HEK293 (cell line): Measurements from ENCODE around the gene SWT1.

Experiments used
- CTCF ChIA-PET: fragments of 350-600 bp; formaldehyde crosslinking; extraction: SDS; loops from one replicate; lab custom pipeline; 2021; ENCODE audit warnings: antibody characterized with exemption; lab: Yijun Ruan, JAX
- POLR2A ChIA-PET: fragments of 300-600 bp; formaldehyde crosslinking; extraction: SDS; loops from one replicate; lab custom pipeline; 2020; ENCODE audit warnings: antibody characterized with exemption, inconsistent platforms; lab: Yijun Ruan, JAX
- H3K27ac ChIP-seq: fragments of 200-500 bp; sonication (Bioruptor generic); 2 replicates; pipeline ENCODE4 v1.5.1; 2014; ENCODE audit warnings: low read depth, low read length, control low read depth, inconsistent platforms; ENCODE audit errors: extremely low read depth
- H3K36me3 ChIP-seq, 2 experiments: fragments of 200-500 bp in 1 of 2; sonication (Bioruptor generic) in 1 of 2; 1 replicate in 1 of 2; 2 replicates in 1 of 2; pipeline ENCODE4 v1.5.1; 2014 to 2017; ENCODE audit warnings: inconsistent platforms in 2 of 2, low read length in 2 of 2; ENCODE audit not compliant: control insufficient read depth in 2 of 2, insufficient read depth in 1 of 2
- H3K4me1 ChIP-seq: fragments of 200-500 bp; sonication (Bioruptor generic); 2 replicates; pipeline ENCODE4 v1.5.1; 2014; ENCODE audit warnings: mild to moderate bottlenecking, low read length, inconsistent platforms; ENCODE audit not compliant: control insufficient read depth, insufficient read depth
- H3K4me3 ChIP-seq: 2 replicates; pipeline ENCODE4 v1.5.1; 2011; ENCODE audit warnings: low read depth, mild to moderate bottlenecking, control low read depth, low read length, moderate library complexity
- H3K9me3 ChIP-seq: fragments of 200-500 bp; sonication (Bioruptor generic); 2 replicates; pipeline ENCODE4 v1.5.1; 2014; ENCODE audit warnings: low read depth, low read length, inconsistent platforms; ENCODE audit not compliant: control insufficient read depth, insufficient read depth
- HIC1 ChIP-seq: fragments of 450-650 bp; formaldehyde crosslinking; IDR thresholded peaks from 2 replicates; pipeline ENCODE4 v1.5.1; 2016; ENCODE audit warnings: missing biosample characterization, missing genetic modification characterization
- HOXD13 ChIP-seq: sonication (generic); formaldehyde crosslinking; IDR thresholded peaks from 2 replicates; pipeline ENCODE4 v1.8.0; 2022; ENCODE audit warnings: missing genetic modification reagents, borderline replicate concordance
- KLF17 ChIP-seq: fragments of 450-650 bp; formaldehyde crosslinking; IDR thresholded peaks from 2 replicates; pipeline ENCODE4 v1.5.1; 2016; ENCODE audit warnings: missing biosample characterization, missing genetic modification characterization
- OVOL3 ChIP-seq: fragments of 450-650 bp; formaldehyde crosslinking; IDR thresholded peaks from 2 replicates; pipeline ENCODE4 v1.5.1; 2016; ENCODE audit warnings: missing biosample characterization, missing genetic modification characterization
- TRIM28 ChIP-seq: IDR thresholded peaks from 2 replicates; pipeline ENCODE4 v1.6.1; 2011; ENCODE audit warnings: low read length, control low read depth, borderline replicate concordance
- ZNF112 ChIP-seq: fragments of 450-650 bp; formaldehyde crosslinking; IDR thresholded peaks from 2 replicates; pipeline ENCODE4 v1.5.0; 2017; ENCODE audit warnings: missing biosample characterization, missing genetic modification characterization
- ZNF19 ChIP-seq: fragments of 450-650 bp; formaldehyde crosslinking; IDR thresholded peaks from 2 replicates; pipeline ENCODE4; 2016; ENCODE audit warnings: missing biosample characterization, missing genetic modification characterization, low read depth
- ZNF2 ChIP-seq: fragments of 450-650 bp; formaldehyde crosslinking; IDR thresholded peaks from 2 replicates; pipeline ENCODE4 v1.5.1; 2016; ENCODE audit warnings: missing biosample characterization, missing genetic modification characterization
- ZNF223 ChIP-seq: fragments of 450-650 bp; formaldehyde crosslinking; IDR thresholded peaks from 2 replicates; pipeline ENCODE4 v1.5.1; 2016; ENCODE audit warnings: missing biosample characterization, missing genetic modification characterization
- ZNF248 ChIP-seq: fragments of 450-650 bp; formaldehyde crosslinking; IDR thresholded peaks from 2 replicates; pipeline ENCODE4 v1.5.1; 2017; ENCODE audit warnings: missing biosample characterization, missing genetic modification characterization
- ZNF394 ChIP-seq: fragments of 450-650 bp; formaldehyde crosslinking; IDR thresholded peaks from 2 replicates; pipeline ENCODE4 v1.5.1; 2016; ENCODE audit warnings: missing biosample characterization, missing genetic modification characterization, mild to moderate bottlenecking, moderate library complexity, borderline replicate concordance
- ZNF426 ChIP-seq: fragments of 450-650 bp; formaldehyde crosslinking; IDR thresholded peaks from 2 replicates; pipeline ENCODE4 v1.5.1; 2017; ENCODE audit warnings: missing biosample characterization, missing genetic modification characterization, mild to moderate bottlenecking, inconsistent platforms, moderate library complexity
- ZNF555 ChIP-seq: fragments of 450-650 bp; formaldehyde crosslinking; conservative IDR thresholded peaks from 2 replicates; pipeline ENCODE4 v1.5.1; 2017; ENCODE audit warnings: missing biosample characterization, mild to moderate bottlenecking, missing genetic modification characterization, inconsistent platforms
- ZNF558 ChIP-seq: fragments of 450-650 bp; formaldehyde crosslinking; IDR thresholded peaks from 2 replicates; pipeline ENCODE4 v1.5.1; 2016; ENCODE audit warnings: missing biosample characterization, missing genetic modification characterization
- ZNF560 ChIP-seq: fragments of 450-650 bp; formaldehyde crosslinking; IDR thresholded peaks from 2 replicates; pipeline ENCODE4 v1.5.1; 2017; ENCODE audit warnings: missing biosample characterization, missing genetic modification characterization, borderline replicate concordance
- ZNF629 ChIP-seq: fragments of 450-650 bp; formaldehyde crosslinking; IDR thresholded peaks from 2 replicates; pipeline ENCODE4 v1.5.1; 2017; ENCODE audit warnings: missing biosample characterization, missing genetic modification characterization
- ZNF677 ChIP-seq: fragments of 450-650 bp; IDR thresholded peaks from 2 replicates; pipeline ENCODE4 v1.5.0; 2018; ENCODE audit warnings: missing biosample characterization, mild to moderate bottlenecking, missing genetic modification characterization, moderate library complexity
- ZNF701 ChIP-seq: fragments of 450-650 bp; formaldehyde crosslinking; IDR thresholded peaks from 2 replicates; pipeline ENCODE4 v1.5.1; 2016; ENCODE audit warnings: missing biosample characterization, missing genetic modification characterization
- TF ChIP-seq, protein P1 (sequence below): fragments of 450-650 bp; formaldehyde crosslinking; IDR thresholded peaks from 2 replicates; pipeline ENCODE4 v1.5.1; 2016; ENCODE audit warnings: missing biosample characterization, missing genetic modification characterization
- TF ChIP-seq, protein P2 (sequence below): fragments of 450-650 bp; formaldehyde crosslinking; IDR thresholded peaks from 2 replicates; pipeline ENCODE4 v1.5.1; 2016; ENCODE audit warnings: missing biosample characterization, missing genetic modification characterization
- TF ChIP-seq, protein P3 (sequence below): fragments of 450-650 bp; formaldehyde crosslinking; conservative IDR thresholded peaks from 2 replicates; pipeline ENCODE4 v1.5.1; 2016; ENCODE audit warnings: low read depth, missing biosample characterization, missing genetic modification characterization
- TF ChIP-seq, protein P4 (sequence below): fragments of 450-650 bp; formaldehyde crosslinking; IDR thresholded peaks from 2 replicates; pipeline ENCODE4 v1.5.1; 2016; ENCODE audit warnings: missing biosample characterization, missing genetic modification characterization

SWT1 gene

GRCh38 chr1:185267701-185268100 lies 110.7 kb downstream of the SWT1 start:
- no peaks in the 10 kb centered on the region for H3K4me1 ChIP-seq
- no peak overlapping the region for H3K27ac ChIP-seq
- H3K4me3 ChIP-seq = no peak overlapping the region
- no peak for TF ChIP-seq ZNF558 (tag by site-specific recombination)
- no peak for TF ChIP-seq ZNF555 (tag by site-specific recombination)
- no peak for TF ChIP-seq ZNF223 (tag by site-specific recombination)
- TF ChIP-seq ZNF677 = no peak
- TF ChIP-seq TRIM28 = no peak
- no peak for TF ChIP-seq ZNF2
- TF ChIP-seq, protein P1, sequence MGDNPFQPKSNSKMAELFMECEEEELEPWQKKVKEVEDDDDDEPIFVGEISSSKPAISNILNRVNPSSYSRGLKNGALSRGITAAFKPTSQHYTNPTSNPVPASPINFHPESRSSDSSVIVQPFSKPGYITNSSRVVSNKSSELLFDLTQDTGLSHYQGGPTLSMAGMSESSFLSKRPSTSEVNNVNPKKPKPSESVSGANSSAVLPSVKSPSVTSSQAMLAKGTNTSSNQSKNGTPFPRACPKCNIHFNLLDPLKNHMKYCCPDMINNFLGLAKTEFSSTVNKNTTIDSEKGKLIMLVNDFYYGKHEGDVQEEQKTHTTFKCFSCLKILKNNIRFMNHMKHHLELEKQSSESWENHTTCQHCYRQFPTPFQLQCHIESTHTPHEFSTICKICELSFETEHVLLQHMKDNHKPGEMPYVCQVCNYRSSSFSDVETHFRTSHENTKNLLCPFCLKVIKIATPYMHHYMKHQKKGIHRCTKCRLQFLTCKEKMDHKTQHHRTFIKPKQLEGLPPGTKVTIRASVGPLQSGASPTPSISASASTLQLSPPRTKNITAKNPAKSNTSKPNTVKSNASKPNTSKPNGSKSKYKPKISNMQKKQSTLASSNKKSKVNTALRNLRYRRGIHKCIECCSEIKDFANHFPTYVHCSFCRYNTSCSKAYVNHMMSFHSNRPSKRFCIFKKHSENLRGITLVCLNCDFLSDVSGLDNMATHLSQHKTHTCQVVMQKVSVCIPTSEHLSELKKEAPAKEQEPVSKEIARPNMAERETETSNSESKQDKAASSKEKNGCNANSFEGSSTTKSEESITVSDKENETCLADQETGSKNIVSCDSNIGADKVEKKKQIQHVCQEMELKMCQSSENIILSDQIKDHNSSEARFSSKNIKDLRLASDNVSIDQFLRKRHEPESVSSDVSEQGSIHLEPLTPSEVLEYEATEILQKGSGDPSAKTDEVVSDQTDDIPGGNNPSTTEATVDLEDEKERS = no peak
- H3K9me3 ChIP-seq = no peaks in the 10 kb centered on the region
- ChIA-PET POLR2A (no interaction called here), CTCF (interaction anchor here (1.3 kb wide), 1 partner anchor 49 kb away, joined by 3 read pairs; the partner anchor contains the start of gene IVNS1ABP)
- no peaks in the 10 kb centered on the region for H3K36me3 ChIP-seq

DNA sequence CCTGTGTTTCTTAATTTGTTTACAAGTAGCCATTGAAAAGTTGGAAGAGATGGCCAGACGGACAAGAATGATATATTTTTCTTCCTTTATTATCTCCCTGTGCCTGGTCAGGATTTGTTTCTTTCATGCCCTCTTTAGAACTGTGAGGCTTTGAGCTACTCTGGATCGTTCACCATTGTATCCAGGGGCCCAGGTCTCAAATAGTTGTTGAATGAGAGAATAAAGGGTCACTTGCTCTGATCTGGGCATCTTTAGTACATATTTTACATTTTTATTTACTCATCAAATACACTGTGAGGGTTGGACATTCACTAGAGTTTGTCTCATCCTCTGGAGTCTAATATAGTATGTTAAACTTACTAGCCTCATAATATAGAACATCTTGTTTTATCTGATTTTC lies 111.4 kb downstream of the SWT1 start:
- POLR2A ChIA-PET = no interaction called here
- CTCF ChIA-PET = interaction anchor here (0.9 kb wide), 1 partner anchor 412 kb away, joined by 3 read pairs; no protein-coding TSS in a partner anchor
- H3K27ac ChIP-seq = no peak overlapping the region
- no peak overlapping the region for H3K4me3 ChIP-seq
- H3K36me3 ChIP-seq = no peaks in the 10 kb centered on the region
- no peaks in the 10 kb centered on the region for H3K4me1 ChIP-seq
- H3K9me3 ChIP-seq = no peaks in the 10 kb centered on the region
- no peak for TF ChIP-seq ZNF629 (tag by site-specific recombination)
- no peak for TF ChIP-seq OVOL3 (tag by site-specific recombination)
- TF ChIP-seq, protein P2, sequence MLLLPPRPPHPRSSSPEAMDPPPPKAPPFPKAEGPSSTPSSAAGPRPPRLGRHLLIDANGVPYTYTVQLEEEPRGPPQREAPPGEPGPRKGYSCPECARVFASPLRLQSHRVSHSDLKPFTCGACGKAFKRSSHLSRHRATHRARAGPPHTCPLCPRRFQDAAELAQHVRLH (tag by site-specific recombination) = no peak
- no peak for TF ChIP-seq ZNF112 (tag by site-specific recombination)
- TF ChIP-seq, protein P3, sequence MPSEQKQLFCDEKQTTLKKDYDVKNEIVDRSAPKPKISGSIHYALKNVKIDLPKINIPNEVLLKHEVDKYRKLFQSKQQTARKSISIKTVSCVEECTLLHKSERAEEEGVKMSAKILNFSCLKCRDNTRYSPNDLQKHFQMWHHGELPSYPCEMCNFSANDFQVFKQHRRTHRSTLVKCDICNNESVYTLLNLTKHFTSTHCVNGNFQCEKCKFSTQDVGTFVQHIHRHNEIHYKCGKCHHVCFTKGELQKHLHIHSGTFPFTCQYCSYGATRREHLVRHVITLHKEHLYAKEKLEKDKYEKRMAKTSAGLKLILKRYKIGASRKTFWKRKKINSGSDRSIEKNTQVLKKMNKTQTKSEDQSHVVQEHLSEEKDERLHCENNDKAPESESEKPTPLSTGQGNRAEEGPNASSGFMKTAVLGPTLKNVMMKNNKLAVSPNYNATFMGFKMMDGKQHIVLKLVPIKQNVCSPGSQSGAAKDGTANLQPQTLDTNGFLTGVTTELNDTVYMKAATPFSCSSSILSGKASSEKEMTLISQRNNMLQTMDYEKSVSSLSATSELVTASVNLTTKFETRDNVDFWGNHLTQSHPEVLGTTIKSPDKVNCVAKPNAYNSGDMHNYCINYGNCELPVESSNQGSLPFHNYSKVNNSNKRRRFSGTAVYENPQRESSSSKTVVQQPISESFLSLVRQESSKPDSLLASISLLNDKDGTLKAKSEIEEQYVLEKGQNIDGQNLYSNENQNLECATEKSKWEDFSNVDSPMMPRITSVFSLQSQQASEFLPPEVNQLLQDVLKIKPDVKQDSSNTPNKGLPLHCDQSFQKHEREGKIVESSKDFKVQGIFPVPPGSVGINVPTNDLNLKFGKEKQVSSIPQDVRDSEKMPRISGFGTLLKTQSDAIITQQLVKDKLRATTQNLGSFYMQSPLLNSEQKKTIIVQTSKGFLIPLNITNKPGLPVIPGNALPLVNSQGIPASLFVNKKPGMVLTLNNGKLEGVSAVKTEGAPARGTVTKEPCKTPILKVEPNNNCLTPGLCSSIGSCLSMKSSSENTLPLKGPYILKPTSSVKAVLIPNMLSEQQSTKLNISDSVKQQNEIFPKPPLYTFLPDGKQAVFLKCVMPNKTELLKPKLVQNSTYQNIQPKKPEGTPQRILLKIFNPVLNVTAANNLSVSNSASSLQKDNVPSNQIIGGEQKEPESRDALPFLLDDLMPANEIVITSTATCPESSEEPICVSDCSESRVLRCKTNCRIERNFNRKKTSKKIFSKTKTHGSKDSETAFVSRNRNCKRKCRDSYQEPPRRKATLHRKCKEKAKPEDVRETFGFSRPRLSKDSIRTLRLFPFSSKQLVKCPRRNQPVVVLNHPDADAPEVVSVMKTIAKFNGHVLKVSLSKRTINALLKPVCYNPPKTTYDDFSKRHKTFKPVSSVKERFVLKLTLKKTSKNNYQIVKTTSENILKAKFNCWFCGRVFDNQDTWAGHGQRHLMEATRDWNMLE (tag by site-specific recombination) = no peak
- no peak for TF ChIP-seq ZNF560
- TF ChIP-seq ZNF394 (tag by site-specific recombination) = no peak
- no peak for TF ChIP-seq ZNF426 (tag by site-specific recombination)
- no peak for TF ChIP-seq HIC1 (tag by site-specific recombination)
- no peak for TF ChIP-seq ZNF223 (tag by site-specific recombination)
- no peak for TF ChIP-seq HOXD13 (CRISPR knock-in tag)
- no peak for TF ChIP-seq KLF17 (tag by site-specific recombination)
- TF ChIP-seq TRIM28 = no peak
- TF ChIP-seq ZNF19 = no peak
- TF ChIP-seq ZNF248 (tag by site-specific recombination) = no peak
- no peak for TF ChIP-seq ZNF558 (tag by site-specific recombination)
- TF ChIP-seq, protein P4, sequence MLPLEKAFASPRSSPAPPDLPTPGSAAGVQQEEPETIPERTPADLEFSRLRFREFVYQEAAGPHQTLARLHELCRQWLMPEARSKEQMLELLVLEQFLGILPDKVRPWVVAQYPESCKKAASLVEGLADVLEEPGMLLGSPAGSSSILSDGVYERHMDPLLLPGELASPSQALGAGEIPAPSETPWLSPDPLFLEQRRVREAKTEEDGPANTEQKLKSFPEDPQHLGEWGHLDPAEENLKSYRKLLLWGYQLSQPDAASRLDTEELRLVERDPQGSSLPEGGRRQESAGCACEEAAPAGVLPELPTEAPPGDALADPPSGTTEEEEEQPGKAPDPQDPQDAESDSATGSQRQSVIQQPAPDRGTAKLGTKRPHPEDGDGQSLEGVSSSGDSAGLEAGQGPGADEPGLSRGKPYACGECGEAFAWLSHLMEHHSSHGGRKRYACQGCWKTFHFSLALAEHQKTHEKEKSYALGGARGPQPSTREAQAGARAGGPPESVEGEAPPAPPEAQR (tag by site-specific recombination) = no peak
- TF ChIP-seq ZNF701 (tag by site-specific recombination) = no peak
